ENCODE results near the gene BTBD7.

BTBD7 gene

DNA sequence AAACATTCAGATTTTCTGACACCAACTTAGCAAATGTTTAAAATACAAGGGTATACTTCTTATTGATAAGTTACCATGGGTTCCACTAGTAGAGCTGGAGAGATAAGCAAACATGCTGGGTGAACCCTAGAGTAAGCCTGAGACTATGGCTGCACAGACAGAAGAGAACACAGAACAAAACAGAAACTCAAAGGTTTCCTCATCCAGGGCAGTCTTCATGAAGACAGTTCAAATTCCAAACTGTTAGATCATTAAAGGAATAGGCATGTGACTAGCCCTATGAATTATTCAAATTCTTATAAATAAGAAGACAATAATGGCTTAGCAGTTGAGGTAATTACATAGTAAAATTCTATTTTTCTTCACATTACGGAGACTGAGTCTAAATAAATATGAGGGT, 28.1 kb downstream of the BTBD7 start:
- no peak for DNase-seq (ENCODE audit: low read depth, low spot score)

DNA sequence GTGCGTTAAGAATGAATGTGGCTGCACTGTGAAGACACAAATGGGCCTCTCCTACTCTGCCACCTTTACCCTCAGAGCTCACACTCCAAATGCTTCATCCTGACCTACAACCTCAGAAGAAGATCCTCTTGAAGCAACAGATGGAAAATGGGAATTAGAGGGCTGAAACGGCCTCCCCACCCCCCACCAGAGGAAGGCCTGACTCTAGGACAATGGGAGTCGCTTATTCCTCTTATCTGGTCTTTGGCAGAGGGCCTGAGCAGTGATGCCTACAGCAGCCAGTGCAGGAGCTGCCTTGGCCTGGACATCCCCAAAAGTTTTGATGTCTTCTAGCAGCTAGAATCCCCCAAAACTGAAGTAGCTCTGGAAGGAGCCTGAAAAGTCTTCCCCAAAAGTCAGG, 29.2 kb downstream of the BTBD7 start:
- DNase-seq (ENCODE audit: low read depth, low spot score) = no peak

- peak; percentile 40 for DNase-seq (ENCODE audit: low read depth, low spot score)
These were observed 29.9 kb downstream of the BTBD7 start for GRCh38 chr14:93302688-93303581.

GRCh38 chr14:93301821-93302447, 30.9 kb downstream of the BTBD7 start:
- peak; percentile 90 for DNase-seq (ENCODE audit: low read depth, low spot score)

DNA sequence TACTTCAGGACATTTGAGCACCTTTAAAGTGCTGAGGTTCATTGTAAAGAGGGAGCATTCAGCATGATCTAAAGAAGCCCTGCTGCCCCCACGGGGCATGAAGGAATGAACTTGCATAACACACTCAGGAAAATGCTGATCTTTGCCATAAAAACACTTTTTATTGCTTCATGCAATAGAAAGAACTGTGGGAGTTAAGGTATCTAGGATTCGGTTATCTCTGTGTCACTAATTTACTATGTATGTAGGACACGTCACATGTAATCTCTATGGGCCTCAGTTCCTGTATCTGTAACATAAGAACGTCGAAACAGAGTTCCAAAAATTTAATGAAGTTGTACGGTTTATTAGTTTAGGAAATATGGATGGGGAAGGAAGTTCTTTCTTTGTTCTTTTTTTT, 33.0 kb downstream of the BTBD7 start:
- DNase-seq (ENCODE audit: low read depth, low spot score) = no peak

DNA sequence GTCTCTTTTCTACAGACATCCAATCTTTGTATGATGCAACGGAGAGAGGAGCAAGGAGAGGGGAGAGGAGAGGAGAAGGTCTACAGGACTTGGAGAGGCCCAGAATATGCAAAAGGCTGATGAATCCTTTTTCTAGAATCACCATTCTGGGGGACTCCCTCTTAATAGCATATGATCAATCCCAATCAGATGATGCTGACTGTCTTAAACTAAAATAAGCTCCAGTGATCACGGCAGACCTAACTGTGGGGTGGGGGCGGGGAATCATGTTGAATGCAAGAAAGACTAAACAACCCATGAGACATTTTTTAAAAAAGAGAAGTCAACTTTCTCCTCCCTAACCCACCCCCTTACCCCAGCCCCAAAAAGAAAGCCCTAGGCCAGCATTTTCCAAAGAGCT, 33.4 kb downstream of the BTBD7 start:
- DNase-seq (ENCODE audit: low read depth, low spot score) = no peak

GRCh38 chr14:93295541-93296220, 37.2 kb downstream of the BTBD7 start:
- DNase-seq (ENCODE audit: low read depth, low spot score) = no peak

GRCh38 chr14:93286212-93286890, 46.5 kb downstream of the BTBD7 start:
- DNase-seq (ENCODE audit: low read depth, low spot score) = no peak

- DNase-seq (ENCODE audit: low read depth, low spot score) = no peak
These were observed 47.8 kb downstream of the BTBD7 start for GRCh38 chr14:93285044-93285443.

- no peak for DNase-seq (ENCODE audit: low read depth, low spot score)
These were observed 50.9 kb downstream of the BTBD7 start for GRCh38 chr14:93281937-93282336.

GRCh38 chr14:93280743-93281142, 52.1 kb downstream of the BTBD7 start:
- no peak for DNase-seq (ENCODE audit: low read depth, low spot score)

- no peak for DNase-seq (ENCODE audit: low read depth, low spot score)
These were observed 56.7 kb downstream of the BTBD7 start for GRCh38 chr14:93276031-93276716.

- no peak for DNase-seq (ENCODE audit: low read depth, low spot score)
These were observed 58.6 kb downstream of the BTBD7 start for GRCh38 chr14:93274055-93274806.

- DNase-seq (ENCODE audit: low read depth, low spot score) = no peak
These were observed 61.7 kb downstream of the BTBD7 start for GRCh38 chr14:93271111-93271510.

DNA sequence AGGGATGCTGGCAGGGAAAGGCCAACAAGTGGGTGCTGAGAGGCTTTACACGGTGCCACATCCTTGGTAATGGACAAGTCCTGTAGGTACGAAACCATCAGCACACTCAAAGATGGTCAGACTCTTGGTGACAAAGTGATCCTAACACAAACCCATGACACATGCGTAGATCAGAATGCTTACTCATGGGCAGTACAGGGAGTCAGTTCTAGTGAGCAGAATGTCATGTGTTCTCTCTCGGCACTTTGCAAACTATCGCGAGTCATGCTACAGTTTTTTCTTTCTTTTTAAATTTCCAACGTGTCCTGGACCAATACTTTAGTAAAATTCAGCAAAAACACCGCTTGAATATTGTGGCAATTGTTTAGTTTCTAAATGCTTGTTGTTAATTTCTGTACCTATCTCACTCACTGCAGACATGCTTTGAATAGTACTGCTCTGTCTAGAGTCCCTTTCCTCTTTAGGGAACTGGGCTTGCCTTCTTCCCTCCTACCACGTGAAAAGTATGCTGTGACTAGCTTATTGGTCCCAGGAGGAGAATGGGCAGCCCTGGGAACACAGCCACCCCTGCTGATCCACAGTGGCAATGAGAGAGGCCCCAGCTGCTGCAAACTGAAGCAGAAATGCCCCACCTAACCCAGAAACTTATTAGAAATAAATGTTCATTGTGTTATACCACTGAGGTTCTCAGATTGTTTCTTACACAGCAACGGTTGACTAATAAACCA, 63.3 kb downstream of the BTBD7 start:
- no peak for DNase-seq (ENCODE audit: low read depth, low spot score)

DNA sequence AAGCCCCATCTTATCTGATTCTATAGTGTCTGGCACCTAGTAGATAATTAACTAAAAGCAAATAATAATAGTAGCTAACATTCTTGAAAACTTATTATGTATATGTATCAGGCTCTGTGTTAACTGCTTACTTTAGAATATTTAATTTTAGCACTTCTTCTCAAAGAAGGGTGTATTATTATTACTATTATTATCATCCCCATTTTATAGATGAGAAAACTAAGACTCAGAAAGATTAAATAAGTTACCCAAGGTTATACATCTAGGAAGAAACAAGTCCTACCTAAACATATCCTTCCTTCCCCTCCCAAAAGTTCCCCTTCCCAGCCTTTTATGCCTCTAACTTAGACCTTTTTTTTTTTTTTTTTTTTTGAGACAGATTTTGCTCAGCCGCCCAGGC, 64.4 kb downstream of the BTBD7 start:
- DNase-seq (ENCODE audit: low read depth, low spot score) = no peak

DNA sequence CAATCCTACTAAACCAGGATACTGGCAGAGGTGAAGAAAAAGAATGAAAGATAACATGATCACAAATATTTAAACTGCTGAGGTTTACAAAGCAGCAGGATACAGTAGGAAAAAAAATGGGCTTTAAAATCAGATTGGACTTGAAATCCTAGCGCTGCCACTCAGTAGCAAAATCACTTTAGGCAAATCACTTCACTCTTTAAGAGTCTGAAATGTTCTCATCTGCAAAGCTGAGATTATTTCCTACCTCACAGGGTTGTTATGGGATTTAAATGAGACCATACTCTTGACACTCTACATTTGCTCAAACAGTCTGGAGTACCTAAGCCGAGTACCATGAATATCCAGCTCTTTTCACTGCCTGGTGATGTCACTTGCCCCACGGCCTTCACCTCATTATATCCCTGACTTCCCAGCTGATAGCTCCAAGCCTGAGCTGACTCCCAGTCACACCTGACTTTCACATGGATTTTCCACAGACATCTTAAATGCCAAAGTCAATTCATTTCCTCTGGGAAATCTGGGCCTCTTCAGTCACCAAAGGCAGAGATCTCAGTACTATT, 65.6 kb downstream of the BTBD7 start:
- no peak for DNase-seq (ENCODE audit: low read depth, low spot score)

DNA sequence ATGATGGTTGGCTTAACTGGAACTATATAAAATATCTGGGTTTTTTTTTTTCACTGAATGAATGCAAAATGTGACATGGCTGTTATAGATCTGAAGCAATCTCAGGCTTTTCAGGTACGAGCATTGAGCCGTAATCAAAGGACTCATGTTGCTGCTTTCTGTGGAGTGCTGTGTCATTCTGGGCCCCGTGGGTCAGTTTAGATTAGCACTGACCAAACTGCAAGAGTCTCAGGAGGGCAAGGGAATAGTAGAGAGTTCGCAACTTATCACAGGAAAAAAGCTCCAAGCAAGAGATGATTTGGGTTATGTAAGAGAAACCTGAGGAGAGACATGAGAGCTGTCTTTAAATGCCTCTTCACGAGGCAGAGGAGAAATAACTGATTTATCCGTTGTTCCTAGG, 66.7 kb downstream of the BTBD7 start:
- no peak for DNase-seq (ENCODE audit: low read depth, low spot score)

DNA sequence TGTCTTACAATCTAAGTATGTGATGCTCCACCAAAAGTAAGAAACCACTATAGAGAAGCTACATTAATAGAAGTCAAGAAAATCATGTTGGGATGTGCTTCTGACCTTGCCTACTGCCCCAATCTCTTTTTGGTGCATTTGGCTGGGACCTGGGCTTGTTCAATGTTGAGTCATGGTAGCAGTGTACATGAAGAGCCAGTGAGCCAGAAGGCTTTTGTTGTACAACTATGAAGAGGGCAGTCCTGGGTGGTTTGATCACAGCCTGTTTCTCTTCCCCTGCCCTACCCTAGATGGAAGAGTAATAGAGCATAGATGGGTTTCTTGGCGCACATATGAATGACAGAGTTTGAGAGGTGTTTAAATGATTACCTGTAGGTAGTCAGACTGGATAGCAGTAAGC, 69.4 kb downstream of the BTBD7 start:
- DNase-seq (ENCODE audit: low read depth, low spot score) = no peak

- DNase-seq (ENCODE audit: low read depth, low spot score) = no peak
These were observed 70.4 kb downstream of the BTBD7 start for GRCh38 chr14:93262446-93262845.

Data from ELF-1 (cell line).